GM11168 (cell line): ENCODE measurements around the gene C6orf120.
"Not testable (repeated sequence)": the region's sequence is repeated elsewhere in the genome, so short reads cannot be mapped to it uniquely, and the experiment has no call there.

ENCODE experiments used
- in situ Hi-C: fragments of 300-500 bp; cut with MboI; formaldehyde crosslinking; loops from one replicate; pipeline ENCODE4 v1.12.0; 2022; ENCODE audit warnings: low sequenced_read_pairs; ENCODE audit not compliant: unreplicated experiment

Gene C6orf120

GRCh38 chr6:169677096-169677495 lies 24.8 kb upstream of the C6orf120 start:
- in situ Hi-C loops: no loop called here

- in situ Hi-C loops: no loop called here
Observed at GRCh38 chr6:169678342-169678741, 23.6 kb upstream of the C6orf120 start.

GRCh38 chr6:169684056-169684455 lies 17.9 kb upstream of the C6orf120 start:
- in situ Hi-C loops: no loop called here

- in situ Hi-C loops: no loop called here
Observed at GRCh38 chr6:169685860-169686259, 16.1 kb upstream of the C6orf120 start.

- in situ Hi-C loops: no loop called here
Observed at GRCh38 chr6:169689287-169689686, 12.6 kb upstream of the C6orf120 start.

GRCh38 chr6:169691260-169691659 lies 10.7 kb upstream of the C6orf120 start:
- in situ Hi-C loops: no loop called here

GRCh38 chr6:169692516-169692915 lies 9.4 kb upstream of the C6orf120 start:
- in situ Hi-C loops: no loop called here

GRCh38 chr6:169695131-169695530 lies 6.8 kb upstream of the C6orf120 start:
- in situ Hi-C loops: no loop called here

GRCh38 chr6:169697115-169697514 lies 4.8 kb upstream of the C6orf120 start:
- in situ Hi-C loops: not testable (repeated sequence)

GRCh38 chr6:169700296-169700695 lies 1.6 kb upstream of the C6orf120 start:
- in situ Hi-C loops: no loop called here

- in situ Hi-C loops: no loop called here
Observed at GRCh38 chr6:169701311-169701953, 494 bp upstream of the C6orf120 start.

- in situ Hi-C loops: no loop called here
Observed at GRCh38 chr6:169702840-169703246, 917 bp downstream of the C6orf120 start.

GRCh38 chr6:169707772-169708171 lies 5.8 kb downstream of the C6orf120 start:
- in situ Hi-C loops: no loop called here

GRCh38 chr6:169709293-169709692 lies 7.4 kb downstream of the C6orf120 start:
- in situ Hi-C loops: no loop called here

GRCh38 chr6:169710009-169710408 lies 8.1 kb downstream of the C6orf120 start:
- in situ Hi-C loops: loop anchor here (10.0 kb wide), 1 partner anchor 155 kb away; no protein-coding TSS in a partner anchor

- in situ Hi-C loops: loop anchor here (10.0 kb wide), 1 partner anchor 159 kb away; no protein-coding TSS in a partner anchor
Observed at GRCh38 chr6:169714178-169714577, 12.3 kb downstream of the C6orf120 start.

- in situ Hi-C loops: loop anchor here (10.0 kb wide), 1 partner anchor 160 kb away; no protein-coding TSS in a partner anchor
Observed at GRCh38 chr6:169714595-169714994, 12.7 kb downstream of the C6orf120 start.

- in situ Hi-C loops: loop anchor here (10.0 kb wide), 1 partner anchor 164 kb away; no protein-coding TSS in a partner anchor
Observed at GRCh38 chr6:169719117-169719516, 17.2 kb downstream of the C6orf120 start.

GRCh38 chr6:169720207-169720855 lies 18.4 kb downstream of the C6orf120 start:
- in situ Hi-C loops: no loop called here

- in situ Hi-C loops: no loop called here
Observed at GRCh38 chr6:169722362-169723199, 20.7 kb downstream of the C6orf120 start.
